Measurements from ENCODE around the gene TSPAN18. TPM values are rescaled to one million over a fixed set of nuclear protein-coding genes. Genes with fewer than 3 reads are reported as not detected.

The TSPAN18 gene
- total RNA-seq, 1 donor from 2014 or later = 2.8 TPM

DNA sequence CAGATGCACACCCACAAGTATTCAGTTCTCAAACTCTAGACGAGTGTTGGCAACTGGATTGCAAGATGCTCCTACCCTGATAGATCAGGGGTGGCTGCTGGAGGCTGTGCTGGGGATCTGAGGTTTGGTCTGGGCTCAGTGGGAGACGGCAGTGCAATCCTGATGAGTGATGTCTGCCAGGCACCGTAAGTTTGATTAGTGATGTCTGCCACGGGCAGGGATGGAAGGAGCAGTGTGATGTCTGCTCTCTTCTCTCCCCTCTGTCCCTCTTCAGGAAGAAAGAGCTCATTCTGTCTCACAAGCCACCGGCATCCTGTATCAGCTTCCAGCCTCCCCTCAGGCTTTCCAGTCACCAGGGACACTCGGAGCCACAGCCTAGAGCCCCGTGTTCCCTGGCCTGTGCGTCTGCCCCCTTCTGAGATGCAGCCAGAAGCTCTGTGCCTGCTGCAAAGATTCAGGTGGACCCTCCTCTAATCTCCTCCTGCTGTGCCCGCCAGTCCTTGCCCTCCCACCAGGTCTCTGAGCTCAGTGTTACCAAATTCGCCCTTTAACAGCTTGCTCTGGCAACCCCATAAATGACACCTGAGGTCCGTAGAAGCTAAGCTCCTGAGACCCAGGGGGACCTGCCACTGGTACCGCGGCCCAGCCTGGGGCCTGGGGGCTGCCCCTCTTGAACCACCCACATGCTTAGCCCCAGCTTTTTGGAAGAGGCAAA is 204.0 kb downstream of the TSPAN18 start:
- Mint-ChIP-seq H3K9me3 (no peaks in the 10 kb centered on the region), H3K27me3 (peaks cover 2% of the 10 kb centered on the region), H3K27ac (peak overlapping the region; percentile 26), H3K36me3 (ENCODE audit: low read depth) (peaks cover 26% of the 10 kb centered on the region), H3K4me3 (no peak overlapping the region), H3K4me1 (peaks cover 3% of the 10 kb centered on the region)
- ChIA-PET CTCF (interaction anchor here (1.2 to 24.5 kb wide), 3 partner anchors 10 to 174 kb away, joined by 3 to 1010 read pairs (median 4); no protein-coding TSS in a partner anchor), POLR2A (interaction anchor here (0.5 to 2.1 kb wide), 6 partner anchors 9 to 1296 kb away, joined by 3 to 11 read pairs (median 7); no protein-coding TSS in a partner anchor)
- ATAC-seq (ENCODE audit: low read depth) (no peak), DNase-seq (no peak)
- TF ChIP-seq, protein P1, sequence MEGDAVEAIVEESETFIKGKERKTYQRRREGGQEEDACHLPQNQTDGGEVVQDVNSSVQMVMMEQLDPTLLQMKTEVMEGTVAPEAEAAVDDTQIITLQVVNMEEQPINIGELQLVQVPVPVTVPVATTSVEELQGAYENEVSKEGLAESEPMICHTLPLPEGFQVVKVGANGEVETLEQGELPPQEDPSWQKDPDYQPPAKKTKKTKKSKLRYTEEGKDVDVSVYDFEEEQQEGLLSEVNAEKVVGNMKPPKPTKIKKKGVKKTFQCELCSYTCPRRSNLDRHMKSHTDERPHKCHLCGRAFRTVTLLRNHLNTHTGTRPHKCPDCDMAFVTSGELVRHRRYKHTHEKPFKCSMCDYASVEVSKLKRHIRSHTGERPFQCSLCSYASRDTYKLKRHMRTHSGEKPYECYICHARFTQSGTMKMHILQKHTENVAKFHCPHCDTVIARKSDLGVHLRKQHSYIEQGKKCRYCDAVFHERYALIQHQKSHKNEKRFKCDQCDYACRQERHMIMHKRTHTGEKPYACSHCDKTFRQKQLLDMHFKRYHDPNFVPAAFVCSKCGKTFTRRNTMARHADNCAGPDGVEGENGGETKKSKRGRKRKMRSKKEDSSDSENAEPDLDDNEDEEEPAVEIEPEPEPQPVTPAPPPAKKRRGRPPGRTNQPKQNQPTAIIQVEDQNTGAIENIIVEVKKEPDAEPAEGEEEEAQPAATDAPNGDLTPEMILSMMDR (IDR thresholded peaks at IDR 0.05) = no peak
- intact Hi-C loops (cut with micrococcal nuclease) = no loop called here

DNA sequence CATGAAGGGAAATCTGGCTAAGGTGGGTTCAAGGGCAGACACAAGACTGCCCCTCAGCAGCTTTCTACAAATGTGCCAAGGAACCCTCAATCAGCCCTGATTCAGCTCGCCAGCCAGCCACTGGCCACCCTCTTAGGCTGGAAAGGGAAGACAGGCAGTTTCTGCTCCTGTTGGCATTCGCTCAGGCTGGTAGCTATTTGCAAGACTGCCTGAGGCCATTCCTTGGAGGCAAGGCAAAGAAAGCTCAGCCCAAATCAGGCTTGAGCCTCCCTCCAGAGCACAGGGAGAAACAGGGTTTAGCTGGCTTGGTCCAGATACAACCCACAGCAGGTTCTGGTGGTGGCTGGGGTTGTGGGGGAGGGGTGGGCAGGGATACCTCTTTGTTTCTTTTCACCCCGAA is 204.7 kb downstream of the TSPAN18 start:
- ATAC-seq (ENCODE audit: low read depth) (no peak), DNase-seq (no peak)
- TF ChIP-seq, protein P1 (IDR thresholded peaks at IDR 0.05) = no peak
- ChIA-PET POLR2A (interaction anchor here (0.5 to 2.1 kb wide), 5 partner anchors 171 to 1295 kb away, joined by 3 to 11 read pairs (median 9); no protein-coding TSS in a partner anchor), CTCF (interaction anchor here (1.4 to 24.5 kb wide), 2 partner anchors 9 to 173 kb away, joined by 4 to 1010 read pairs; no protein-coding TSS in a partner anchor)
- H3K27me3 Mint-ChIP-seq = peaks cover 2% of the 10 kb centered on the region
- peaks cover 31% of the 10 kb centered on the region for H3K36me3 Mint-ChIP-seq (ENCODE audit: low read depth)
- intact Hi-C loops (cut with micrococcal nuclease) = no loop called here
- H3K4me1 Mint-ChIP-seq = peaks cover 5% of the 10 kb centered on the region
- no peak overlapping the region for H3K4me3 Mint-ChIP-seq
- H3K27ac Mint-ChIP-seq = no peak overlapping the region
- H3K9me3 Mint-ChIP-seq = no peaks in the 10 kb centered on the region

DNA sequence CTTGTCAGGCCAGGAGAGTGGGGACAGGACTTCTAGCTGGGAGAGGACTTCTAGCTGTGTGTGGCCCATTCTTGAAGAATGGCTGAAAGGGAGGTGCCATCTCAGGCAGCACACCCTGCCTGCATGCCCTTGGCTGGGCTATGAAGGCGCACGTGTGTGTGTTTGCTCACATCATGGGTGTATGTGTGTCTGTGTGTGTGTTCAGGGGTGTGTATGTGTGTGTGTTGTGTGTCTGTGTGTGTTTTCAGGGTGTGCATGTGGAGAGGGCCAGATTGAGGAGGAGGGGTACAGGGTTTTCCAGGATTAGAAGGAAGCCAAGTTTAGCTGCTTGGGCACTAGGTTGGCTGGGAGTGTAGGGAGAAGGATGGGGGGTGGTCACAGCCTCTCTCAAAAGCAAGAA is 207.3 kb downstream of the TSPAN18 start:
- Mint-ChIP-seq H3K4me3 (no peak overlapping the region), H3K36me3 (ENCODE audit: low read depth) (peaks cover 39% of the 10 kb centered on the region), H3K27ac (no peak overlapping the region), H3K9me3 (no peaks in the 10 kb centered on the region), H3K4me1 (peaks cover 4% of the 10 kb centered on the region), H3K27me3 (no peaks in the 10 kb centered on the region)
- ChIA-PET POLR2A (no interaction called here), CTCF (interaction anchor here (24.5 kb wide), 1 partner anchor 170 kb away, joined by 1010 read pairs; no protein-coding TSS in a partner anchor)
- no peak for DNase-seq
- no peak for ATAC-seq (ENCODE audit: low read depth)
- TF ChIP-seq, protein P1 (IDR thresholded peaks at IDR 0.05) = no peak
- intact Hi-C loops (cut with micrococcal nuclease) = no loop called here

- ChIA-PET CTCF (interaction anchor here (24.5 kb wide), 1 partner anchor 170 kb away, joined by 1010 read pairs; no protein-coding TSS in a partner anchor), POLR2A (no interaction called here)
- intact Hi-C loops (cut with micrococcal nuclease) = no loop called here
- Mint-ChIP-seq H3K9me3 (no peaks in the 10 kb centered on the region), H3K36me3 (ENCODE audit: low read depth) (peaks cover 42% of the 10 kb centered on the region), H3K27me3 (no peaks in the 10 kb centered on the region), H3K27ac (no peak overlapping the region), H3K4me1 (peaks cover 10% of the 10 kb centered on the region), H3K4me3 (no peak overlapping the region)
- DNase-seq (no peak), ATAC-seq (ENCODE audit: low read depth) (no peak)
- TF ChIP-seq, protein P1 (IDR thresholded peaks at IDR 0.05) = no peak
Observed at GRCh38 chr11:44934735-44935250, 208.0 kb downstream of the TSPAN18 start.

- CTCF ChIA-PET = interaction anchor here (0.6 to 24.5 kb wide), 33 partner anchors 9 to 650 kb away, joined by 3 to 1010 read pairs (median 4); partner anchors contain the start of gene TP53I11
- Mint-ChIP-seq H3K9me3 (no peaks in the 10 kb centered on the region), H3K4me1 (peaks cover 27% of the 10 kb centered on the region), H3K27ac (no peak overlapping the region), H3K4me3 (no peak overlapping the region), H3K27me3 (no peaks in the 10 kb centered on the region), H3K36me3 (ENCODE audit: low read depth) (peaks cover 56% of the 10 kb centered on the region)
- intact Hi-C loops (cut with micrococcal nuclease) = loop anchor here (1.0 to 2.0 kb wide), 4 partner anchors 9 to 396 kb away; no protein-coding TSS in a partner anchor
- DNase-seq = peak; percentile 84
- POLR2A ChIA-PET = interaction anchor here (0.6 to 3.1 kb wide), 7 partner anchors 9 to 167 kb away, joined by 3 to 72 read pairs (median 6); partner anchors contain the start of gene TP53I11
- TF ChIP-seq, protein P1 (IDR thresholded peaks at IDR 0.05) = peak; percentile 71
- peak; percentile 95 for ATAC-seq (ENCODE audit: low read depth)
Observed at GRCh38 chr11:44936525-44936924, 209.8 kb downstream of the TSPAN18 start.
